Stimulated activated CD4-positive, alpha-beta T cell treated with anti-CD3 and anti-CD28 coated beads, TNF-alpha, amount 100 ng/mL, for 24 hours (primary cell): ENCODE data around the gene CNTNAP5.

Experiments
- DNase-seq, 3 experiments: peaks; one replicate each; pipeline ENCODE4 v3.0.0-alpha.2; 2020; ENCODE audit warnings: low read depth in 3 of 3

Gene CNTNAP5

DNA sequence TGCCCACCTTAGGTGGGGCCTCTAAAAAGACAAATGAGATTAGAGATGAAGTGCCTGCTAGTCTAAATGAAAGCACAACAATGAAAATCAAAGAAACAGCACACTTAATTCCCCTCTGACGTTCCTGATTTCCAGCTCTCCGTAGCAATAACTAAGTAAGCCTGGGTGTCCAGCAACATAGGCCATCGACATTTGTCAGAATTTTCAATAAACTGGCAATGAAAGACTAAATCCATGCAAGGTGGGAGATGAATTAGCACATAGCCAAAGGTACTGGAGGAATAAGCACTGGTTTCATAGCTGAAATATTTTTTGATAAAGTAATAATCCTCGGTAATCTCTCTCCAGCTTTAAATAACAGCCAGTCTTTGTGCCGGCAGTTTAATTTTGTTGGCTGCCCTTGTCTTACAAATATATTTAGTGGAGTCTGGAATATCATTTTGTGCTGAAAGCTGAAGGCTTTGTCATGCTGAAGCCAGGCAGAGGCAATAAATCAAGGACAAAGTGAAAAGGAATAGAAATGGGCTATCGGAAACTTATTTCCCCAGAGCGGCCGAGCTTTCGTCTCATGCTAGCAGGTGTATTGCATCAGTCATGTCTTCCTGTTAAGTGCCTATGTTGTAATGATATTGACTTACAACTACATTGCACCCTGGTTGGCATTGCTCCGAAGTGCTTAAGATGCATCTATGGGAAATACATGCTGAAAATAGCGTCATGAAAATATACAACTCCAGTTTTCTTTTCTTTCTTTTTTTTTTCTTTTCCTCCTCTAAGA lies 790.1 kb downstream of the CNTNAP5 start:
- no peak for DNase-seq

DNA sequence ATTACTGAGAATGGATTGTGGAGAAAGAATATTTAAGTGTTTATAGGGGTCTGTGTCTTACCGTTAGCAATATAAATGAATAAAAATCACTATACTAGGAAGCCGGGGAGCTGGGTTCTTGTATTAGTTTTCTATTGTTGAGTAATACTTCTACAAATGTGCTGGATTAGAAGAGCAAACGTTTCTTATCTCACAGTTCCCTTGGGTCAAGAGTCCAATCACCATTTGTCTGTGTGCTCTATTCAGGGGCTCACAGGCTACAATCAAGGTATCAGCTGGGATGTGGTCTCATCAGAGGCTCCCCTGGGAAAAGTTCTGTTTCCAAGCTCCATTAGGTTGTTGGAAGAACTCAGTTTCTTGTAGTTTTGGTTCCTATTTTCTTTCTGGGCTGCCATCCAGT lies 790.9 kb downstream of the CNTNAP5 start:
- DNase-seq = no peak

DNA sequence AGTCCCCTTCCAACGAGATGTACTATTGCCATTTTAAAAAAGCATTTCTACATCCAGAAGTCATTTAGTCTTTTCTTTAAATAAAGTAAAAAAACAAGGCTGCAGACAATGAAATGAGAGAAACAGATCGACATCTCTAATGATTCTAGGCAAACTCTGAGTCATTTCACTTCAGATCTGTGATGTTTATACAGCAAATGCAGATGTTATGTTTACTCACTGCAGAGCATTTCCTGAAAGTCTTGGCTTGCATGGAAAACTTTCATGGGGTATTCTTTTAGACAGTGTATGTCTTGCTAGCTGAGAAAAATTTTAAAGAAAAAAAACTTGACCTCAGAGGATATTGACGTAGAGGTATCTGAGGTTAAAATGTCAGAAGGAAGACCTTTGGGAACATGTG lies 797.4 kb downstream of the CNTNAP5 start:
- no peak for DNase-seq

DNA sequence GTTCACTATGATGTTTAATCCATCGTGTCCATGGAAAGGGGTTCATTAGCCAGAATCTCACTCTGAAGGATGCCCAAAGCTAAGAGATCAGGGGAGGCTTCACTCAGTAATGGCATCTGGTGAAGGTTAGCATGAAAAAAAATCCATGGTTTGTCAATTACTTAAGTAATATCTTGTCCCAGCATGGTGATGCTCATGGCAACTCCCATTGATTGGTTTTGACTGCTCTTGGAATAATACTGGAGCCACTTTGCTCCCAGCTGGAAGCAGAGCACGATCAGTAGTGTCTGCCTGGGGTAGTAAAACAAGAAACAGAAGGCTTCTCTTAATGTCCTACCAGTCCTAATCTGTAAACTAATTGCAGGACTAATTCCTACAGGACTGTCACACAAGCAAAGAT lies 799.4 kb downstream of the CNTNAP5 start:
- DNase-seq = no peak

DNA sequence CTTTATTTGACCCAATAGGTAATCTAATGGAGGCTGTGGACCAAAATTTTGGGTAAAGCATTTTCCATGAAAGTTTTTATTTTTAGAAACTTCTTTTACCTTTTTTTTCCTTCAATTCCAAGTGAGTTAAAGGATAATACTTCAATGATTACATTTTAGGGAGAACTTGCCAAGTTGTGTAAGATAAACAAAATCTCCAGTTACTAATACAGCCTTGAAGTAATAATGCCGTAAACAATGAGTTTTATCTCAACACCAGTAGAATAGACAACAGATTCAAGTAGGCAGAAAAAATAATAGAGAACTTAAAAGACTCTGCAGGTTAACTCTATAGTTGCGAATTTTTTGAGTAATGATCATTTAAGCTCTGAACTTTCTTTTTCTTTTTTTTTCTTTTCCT lies 807.4 kb downstream of the CNTNAP5 start:
- DNase-seq = no peak

DNA sequence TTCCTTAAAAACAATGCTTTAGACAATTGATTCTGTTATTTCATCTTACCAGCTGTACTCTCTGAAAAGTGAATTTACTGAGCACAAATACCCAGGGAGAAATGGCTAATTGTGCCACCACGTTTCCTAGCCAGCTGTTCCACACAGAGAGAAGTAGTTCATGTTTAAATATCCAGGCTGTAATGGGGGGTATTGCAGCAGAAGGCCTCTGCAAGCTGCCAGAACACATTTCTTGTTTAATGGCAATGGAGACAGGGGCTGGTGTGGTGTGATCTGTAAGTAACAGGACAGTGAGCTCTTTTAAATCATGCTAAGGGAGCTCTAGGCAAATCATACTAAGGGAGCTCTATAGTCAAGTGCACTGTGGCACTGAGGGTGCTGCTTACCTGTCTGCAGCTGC lies 809.2 kb downstream of the CNTNAP5 start:
- no peak for DNase-seq

DNA sequence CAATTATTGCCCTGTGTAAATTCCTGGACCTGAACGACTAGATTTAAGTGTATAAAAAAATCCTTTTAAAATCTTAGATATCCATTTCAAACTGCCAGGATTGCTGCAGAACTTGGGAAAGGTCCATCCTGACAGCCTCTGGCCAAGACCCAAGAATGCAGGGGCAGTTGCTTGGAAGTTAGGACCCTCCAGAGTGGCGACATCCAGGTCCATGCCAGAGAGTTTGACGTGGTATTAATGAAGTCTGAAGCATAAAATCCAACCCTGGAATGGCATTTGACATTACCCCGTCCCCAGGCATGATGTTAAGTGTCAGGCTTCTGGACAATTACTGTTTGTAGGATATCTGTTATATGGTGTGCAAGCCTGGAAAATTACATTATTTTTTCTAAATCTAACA lies 810.2 kb downstream of the CNTNAP5 start:
- DNase-seq = no peak

DNA sequence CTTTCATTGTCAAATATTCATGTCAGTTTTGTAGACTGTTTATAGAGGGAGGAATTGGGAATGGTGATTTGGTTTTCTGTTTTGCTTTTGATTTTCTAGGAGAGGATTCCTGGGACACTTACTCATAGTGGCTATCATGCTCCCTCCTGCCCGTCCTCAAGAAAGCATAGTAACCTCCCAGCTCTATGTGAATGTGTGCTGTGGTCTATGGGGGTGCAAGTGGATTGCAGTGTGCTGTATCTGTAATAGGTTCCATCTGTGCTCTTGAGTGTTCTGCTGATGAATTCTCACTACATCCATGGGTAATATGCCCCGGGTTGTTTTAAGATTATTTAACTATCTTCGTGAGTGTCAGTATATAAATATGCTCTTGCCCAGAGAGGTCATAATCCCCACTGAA lies 811.3 kb downstream of the CNTNAP5 start:
- no peak for DNase-seq

DNA sequence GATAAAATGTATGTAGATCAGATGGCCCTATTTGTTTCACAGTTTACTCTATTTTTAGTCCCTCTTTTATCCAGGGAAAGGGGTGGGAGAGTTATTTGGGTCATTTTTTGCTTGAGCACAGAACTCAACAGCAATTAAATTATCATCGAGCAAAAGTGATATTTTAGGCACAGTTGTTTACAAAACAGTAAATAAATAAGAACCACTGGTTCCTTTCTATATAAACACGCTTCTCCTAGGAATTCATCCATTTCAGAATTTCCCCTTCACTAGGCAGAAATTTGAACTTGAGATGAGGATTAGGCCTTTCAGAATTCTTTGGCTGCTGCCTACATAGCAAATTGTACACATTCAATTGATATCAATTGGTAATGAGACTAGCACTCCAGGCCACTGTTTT lies 812.4 kb downstream of the CNTNAP5 start:
- no peak for DNase-seq

DNA sequence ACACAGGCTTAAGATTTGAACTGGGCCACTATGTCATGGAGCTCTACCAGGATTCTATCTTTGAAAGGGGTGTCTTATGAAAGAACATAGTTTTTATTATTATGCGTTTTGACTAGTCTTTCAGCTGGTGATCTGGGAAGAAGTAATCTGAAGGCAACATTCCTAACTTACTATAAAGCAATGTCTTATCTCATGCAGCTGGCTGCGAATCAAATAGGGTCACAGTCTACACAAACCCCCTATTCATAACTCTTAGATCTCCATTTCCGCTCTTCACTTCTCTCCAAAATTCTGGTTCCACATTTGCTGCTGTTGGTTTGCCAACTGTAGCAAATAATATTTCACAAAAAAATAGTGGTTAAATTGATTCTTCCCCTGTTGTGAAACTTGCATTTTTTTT lies 813.3 kb downstream of the CNTNAP5 start:
- DNase-seq = no peak

DNA sequence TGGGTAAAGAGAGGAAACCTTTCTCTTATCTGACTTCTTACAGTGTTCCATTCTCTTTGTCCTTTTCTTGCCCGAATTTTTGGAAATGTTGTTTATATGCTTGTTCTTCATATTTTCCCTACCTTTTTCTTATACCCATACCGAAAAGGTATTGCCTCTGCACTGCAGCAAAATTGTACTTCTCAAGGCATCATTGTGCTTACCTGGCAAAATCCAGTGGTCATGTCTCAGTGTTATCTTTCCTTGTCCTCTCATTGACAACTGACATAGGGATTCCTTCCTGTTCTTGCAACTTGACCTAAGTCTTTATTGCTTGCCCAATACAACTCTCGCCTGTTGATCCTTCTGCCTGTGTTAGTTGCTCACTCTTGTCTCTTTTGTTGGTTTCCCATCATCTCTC lies 842.2 kb downstream of the CNTNAP5 start:
- DNase-seq = no peak

DNA sequence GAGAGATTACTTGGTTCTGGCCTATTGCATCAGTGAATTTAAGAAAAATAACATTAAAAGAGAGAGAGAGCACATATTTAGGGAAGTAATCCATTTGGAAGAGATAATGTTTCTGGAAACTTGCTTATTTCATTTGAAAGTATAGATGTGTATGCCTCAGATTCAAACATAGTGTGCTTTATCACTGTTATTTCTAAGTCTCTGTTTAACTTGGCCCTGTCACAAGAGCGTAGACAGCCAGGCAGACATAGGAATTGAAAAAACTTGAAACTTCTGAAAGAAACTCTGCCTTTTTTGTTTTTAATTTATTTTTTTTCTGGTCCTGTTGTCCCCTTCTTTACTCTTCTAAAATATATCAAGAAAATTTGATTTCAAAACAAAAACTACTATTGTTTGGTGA lies 849.1 kb downstream of the CNTNAP5 start:
- no peak for DNase-seq

DNA sequence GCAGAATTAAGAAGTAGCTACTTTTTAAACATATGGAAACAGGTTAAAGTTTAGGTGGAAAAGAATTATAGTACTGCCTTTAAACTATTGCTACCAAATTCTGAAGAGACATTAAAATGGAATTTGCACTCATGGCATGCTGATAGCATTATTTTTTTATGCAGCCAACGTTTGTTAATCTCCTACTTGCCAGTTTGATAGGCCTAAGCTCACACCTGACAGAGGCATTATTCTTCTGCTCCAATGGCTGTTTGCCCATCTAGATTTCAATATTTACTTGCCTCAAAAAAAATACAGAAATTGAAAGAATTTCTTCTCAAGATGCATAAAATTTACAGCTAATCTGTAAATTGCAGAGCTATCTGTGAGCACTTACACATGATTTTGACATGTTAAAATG lies 849.6 kb downstream of the CNTNAP5 start:
- no peak for DNase-seq

DNA sequence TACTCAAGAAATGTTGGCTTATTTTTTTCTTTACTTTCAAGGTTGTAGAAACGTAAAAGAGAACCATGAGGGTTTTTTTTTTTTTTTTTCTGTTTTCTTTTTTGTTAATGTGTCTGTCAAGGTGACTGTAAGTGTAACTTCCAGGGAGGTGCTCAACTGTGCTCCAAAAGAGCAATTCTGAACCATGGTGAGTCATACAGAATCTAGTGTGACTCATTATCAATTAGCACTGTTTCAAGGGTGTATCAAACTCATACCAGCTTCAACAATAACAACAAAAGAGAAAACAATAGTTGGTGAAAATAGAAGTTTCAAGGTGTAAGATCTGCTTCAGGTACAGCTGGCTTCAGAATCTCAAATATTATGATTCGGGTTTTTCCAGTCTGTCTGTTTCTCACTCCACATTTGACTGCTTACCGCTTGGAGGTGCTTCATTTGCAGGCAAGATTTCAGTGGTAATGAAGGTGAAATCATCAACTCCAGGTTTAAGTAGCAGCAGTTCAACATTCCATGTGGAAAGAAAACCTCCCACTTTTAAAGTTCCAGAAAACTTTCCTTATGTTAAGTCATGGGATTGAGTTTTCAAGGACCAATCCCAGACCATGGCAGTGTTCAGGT lies 850.6 kb downstream of the CNTNAP5 start:
- no peak for DNase-seq

DNA sequence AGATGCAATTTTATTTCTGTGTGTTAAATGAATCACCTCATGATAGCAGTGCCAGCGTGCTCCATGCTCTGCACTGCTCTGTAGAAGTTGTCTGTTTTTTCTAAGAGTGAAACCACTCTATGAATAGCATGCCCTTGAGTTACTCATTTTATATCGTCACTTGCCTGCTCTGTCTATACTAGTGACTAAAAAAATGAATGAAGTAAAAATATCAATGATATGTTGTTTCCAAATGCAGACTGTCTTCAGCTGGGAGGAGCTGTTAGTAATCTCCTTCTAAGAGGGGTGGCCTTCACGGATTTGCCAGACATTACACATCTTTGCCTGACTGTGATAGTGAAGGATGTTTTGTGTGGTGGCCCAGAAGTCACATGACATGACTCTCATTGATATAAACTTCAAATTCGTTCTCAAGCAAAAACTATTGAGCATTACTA lies 852.1 kb downstream of the CNTNAP5 start:
- no peak for DNase-seq

DNA sequence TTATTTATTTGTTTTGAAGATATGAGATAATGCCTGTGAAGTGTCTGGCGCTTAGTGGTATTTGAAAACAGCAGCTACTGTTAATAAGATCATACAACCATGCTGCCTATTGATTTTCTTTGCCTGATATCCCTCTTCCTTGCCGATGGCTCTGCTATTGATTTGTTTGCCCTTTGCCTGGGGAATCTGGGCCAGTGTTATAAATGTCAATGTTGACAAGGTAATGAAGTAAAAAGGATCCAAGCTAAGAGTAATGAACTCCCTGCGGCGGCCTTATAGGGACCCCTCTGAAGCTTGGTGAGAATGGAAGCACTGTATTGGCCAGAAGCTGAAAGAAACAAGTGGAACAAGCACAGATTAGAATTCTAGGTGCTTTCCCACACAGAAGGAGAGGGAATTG lies 854.6 kb downstream of the CNTNAP5 start:
- DNase-seq = no peak

DNA sequence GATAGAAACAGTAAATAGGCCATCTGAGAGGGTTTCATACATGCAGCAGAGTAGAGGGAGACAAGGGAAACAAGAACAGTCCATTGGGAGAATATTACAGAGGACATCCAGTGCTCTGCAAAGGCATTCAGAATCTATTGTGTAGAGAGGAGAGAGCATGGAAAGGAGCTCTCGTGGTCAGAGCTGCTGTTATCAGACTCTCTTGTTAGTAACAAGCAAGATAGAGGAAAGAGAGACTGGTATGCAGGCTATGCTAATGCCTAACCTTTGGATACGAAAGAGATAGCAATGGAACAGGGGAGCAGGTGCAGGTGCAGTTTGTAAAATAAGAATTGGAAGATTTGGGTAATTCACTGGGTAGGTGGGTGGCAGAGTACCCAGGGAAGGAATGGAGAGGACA lies 855.9 kb downstream of the CNTNAP5 start:
- no peak for DNase-seq

DNA sequence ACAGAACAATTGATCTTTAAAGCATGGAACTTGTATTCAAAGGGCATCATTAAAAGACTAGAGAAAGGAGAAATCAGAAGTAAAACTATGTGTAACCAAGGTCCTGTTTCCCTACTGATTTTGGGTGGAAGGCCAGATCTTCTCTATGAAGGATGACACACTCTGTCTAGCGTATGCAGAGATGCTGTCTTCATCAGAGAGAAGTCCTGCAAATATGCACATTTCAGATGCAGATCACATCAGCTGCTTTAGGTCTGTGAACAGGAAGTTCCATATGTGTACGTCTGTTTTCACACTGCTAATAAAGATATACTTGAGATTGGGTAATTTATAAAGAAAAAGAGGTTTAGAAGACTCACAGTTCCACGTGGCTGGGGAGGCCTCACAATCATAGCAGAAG lies 857.3 kb downstream of the CNTNAP5 start:
- no peak for DNase-seq

DNA sequence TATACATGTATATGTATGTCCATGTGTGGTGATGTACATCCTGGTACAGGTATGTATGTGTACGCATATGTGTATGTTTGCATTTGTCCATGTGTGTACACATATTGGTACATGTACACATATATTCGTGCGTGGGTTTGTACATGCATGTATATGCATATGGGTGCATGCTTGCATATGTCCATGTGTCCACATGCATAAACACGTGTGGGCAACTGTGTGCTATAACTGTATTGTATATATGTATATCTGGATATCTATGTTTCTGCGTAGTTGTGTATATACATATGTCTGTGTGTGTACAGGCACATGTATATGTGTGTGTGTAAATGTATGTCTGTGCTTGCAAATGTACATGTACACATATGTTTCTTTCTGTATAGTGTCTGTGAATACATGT lies 858.5 kb downstream of the CNTNAP5 start:
- no peak for DNase-seq

DNA sequence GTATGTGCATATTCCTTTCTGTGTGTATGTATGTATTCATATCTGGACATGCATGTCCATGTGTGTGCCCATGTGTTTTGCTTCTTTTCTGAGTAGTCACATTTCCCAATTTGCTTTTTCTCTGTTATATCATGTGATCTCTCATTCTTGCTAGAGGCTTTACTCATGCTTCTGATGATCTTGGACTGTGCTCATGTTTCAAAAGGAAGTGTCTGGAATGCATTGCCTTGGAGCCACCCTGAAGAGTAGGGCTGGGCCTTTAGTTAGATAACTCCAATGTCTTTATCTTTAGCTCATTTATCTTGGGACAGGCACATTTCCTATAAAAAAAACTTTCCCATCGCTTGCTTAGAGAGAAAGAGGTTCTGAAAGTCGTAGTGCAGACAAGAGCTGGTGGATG lies 859.2 kb downstream of the CNTNAP5 start:
- DNase-seq = no peak

DNA sequence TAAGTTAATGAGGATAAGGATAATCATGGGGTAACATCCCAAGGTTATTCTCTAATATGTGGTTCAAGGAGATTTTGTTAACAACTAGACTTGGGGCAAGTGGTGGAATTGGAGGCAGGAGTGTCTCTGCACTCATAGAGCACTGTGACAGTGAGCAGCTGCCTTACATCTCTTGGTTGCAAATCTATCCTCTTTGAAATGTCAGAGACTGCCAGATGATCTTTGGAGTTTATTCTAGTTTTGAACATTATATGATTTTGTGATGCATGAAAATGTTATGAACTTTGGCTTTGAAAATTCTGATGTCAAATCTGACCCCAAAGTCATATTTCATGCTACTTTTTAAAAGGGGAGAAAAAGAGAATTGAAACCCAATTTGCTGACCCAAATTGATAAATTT lies 861.1 kb downstream of the CNTNAP5 start:
- DNase-seq = no peak

DNA sequence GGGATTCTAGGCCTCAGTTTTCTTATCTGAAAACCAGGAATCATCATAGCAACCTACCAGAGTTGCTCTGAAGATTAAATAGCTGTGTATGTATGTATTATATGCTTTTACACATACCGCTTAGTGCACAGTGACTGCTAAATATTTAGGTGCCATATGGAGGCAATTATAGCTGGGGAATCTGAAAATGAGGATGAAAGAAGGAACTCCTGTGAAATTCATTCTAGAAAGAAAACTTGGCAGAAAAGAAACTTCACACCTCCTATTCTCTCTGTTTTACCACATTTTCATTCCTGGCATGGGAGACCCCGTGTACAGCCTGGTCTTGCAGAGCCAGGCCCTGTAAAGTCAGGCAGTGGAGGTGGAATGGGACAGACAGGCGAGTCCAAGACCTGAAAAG lies 862.4 kb downstream of the CNTNAP5 start:
- DNase-seq = no peak

DNA sequence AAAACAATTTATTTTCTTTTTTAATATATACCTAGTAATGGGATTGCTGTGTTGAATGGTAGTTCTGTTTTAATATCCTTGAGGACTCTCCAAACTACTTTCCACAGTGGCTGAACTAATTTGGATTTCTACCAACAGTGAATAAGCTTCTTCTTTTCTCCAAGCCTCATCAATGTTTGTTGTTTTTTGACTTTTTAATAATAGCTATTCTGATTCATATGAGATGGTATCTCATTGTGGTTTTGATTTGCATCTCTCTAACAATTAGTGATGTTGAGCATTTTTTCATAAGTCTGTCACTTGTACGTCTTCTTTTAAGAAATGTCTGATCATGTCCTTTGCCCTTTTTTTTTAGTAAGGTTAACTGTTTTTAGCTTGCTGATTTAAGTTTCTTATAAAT lies 863.3 kb downstream of the CNTNAP5 start:
- no peak for DNase-seq

DNA sequence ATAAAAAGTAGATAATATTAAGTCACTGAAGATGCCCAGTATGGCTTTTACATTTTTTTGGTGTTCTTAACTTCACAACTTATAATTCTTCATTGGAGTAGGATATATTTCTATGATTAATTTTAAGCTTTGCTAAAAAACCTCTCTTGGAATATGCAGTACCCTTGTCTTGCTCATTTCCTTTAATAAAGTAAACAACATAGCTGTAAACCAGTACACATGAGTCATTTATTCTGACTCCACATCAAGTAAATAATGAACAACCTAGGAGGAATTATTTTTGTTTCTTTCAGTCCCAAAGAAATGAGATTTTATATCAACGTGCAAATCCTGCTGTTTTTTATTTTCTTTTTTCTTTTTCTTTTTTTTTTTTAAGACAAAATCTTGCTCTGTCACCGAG lies 869.1 kb downstream of the CNTNAP5 start:
- no peak for DNase-seq
